Astrocyte (in vitro differentiated cells and primary cell): ENCODE results near the gene TTBK1. TPM values are rescaled to one million over a fixed set of nuclear protein-coding genes. Genes with fewer than 3 reads are reported as not detected.

Source experiments
- DNase-seq: peaks from one replicate; pipeline ENCODE4 v3.0.0-alpha.2; 2010; ENCODE audit warnings: low read depth
- FAIRE-seq: peaks from 2 replicates; lab custom pipeline; 2011; peaks lifted over from hg19 to GRCh38; lab: Jason Lieb, UNC
- H2AFZ ChIP-seq: 2 replicates; pipeline ENCODE4 v1.6.0; 2012; ENCODE audit warnings: low read depth, low read length, inconsistent platforms
- H3K27ac ChIP-seq: 2 replicates; pipeline ENCODE4 v1.5.1; 2011; ENCODE audit warnings: low read depth, low read length, inconsistent platforms
- H3K27me3 ChIP-seq: 2 replicates; pipeline ENCODE4 v1.6.0; 2011; ENCODE audit warnings: low read length, inconsistent platforms; ENCODE audit not compliant: insufficient read depth
- H3K36me3 ChIP-seq: 2 replicates; pipeline ENCODE4 v1.5.1; 2011; ENCODE audit warnings: low read length, inconsistent platforms; ENCODE audit not compliant: insufficient read depth
- H3K4me1 ChIP-seq: 2 replicates; pipeline ENCODE4 v1.5.1; 2011; ENCODE audit warnings: low read length, inconsistent platforms; ENCODE audit not compliant: insufficient read depth
- H3K4me2 ChIP-seq: 2 replicates; pipeline ENCODE4 v1.6.0; 2012; ENCODE audit warnings: low read length, inconsistent platforms
- H3K4me3 ChIP-seq: 2 replicates; pipeline ENCODE4 v1.5.1; 2011; ENCODE audit warnings: low read depth, mild to moderate bottlenecking, low read length, inconsistent platforms; ENCODE audit not compliant: insufficient read depth
- H3K79me2 ChIP-seq: 2 replicates; pipeline ENCODE4 v1.6.0; 2012; ENCODE audit warnings: mild to moderate bottlenecking, low read length, inconsistent platforms; ENCODE audit not compliant: insufficient read depth
- H3K9ac ChIP-seq: 2 replicates; pipeline ENCODE4 v1.6.0; 2012; ENCODE audit warnings: mild to moderate bottlenecking, low read length, inconsistent platforms
- H3K9me3 ChIP-seq: 2 replicates; pipeline ENCODE4 v1.5.1; 2012; ENCODE audit warnings: low read depth, mild to moderate bottlenecking, low read length, inconsistent platforms; ENCODE audit not compliant: insufficient read depth
- H4K20me1 ChIP-seq: 2 replicates; pipeline ENCODE4 v1.6.0; 2012; ENCODE audit warnings: low read length, inconsistent platforms; ENCODE audit not compliant: insufficient read depth
- H3K27ac Mint-ChIP-seq: one replicate; pipeline ENCODE4 v1.8.0; 2021; ENCODE audit warnings: mild to moderate bottlenecking, mixed read lengths; ENCODE audit not compliant: unreplicated experiment
- H3K27me3 Mint-ChIP-seq: one replicate; pipeline ENCODE4 v1.8.0; 2021; ENCODE audit warnings: low read depth, mixed read lengths; ENCODE audit not compliant: unreplicated experiment
- H3K36me3 Mint-ChIP-seq: one replicate; pipeline ENCODE4 v1.8.0; 2021; ENCODE audit warnings: low read depth, mixed read lengths; ENCODE audit not compliant: unreplicated experiment
- H3K4me1 Mint-ChIP-seq: one replicate; pipeline ENCODE4 v1.8.0; 2021; ENCODE audit warnings: low read depth, mixed read lengths; ENCODE audit not compliant: unreplicated experiment
- H3K4me3 Mint-ChIP-seq: one replicate; pipeline ENCODE4 v1.8.0; 2021; ENCODE audit warnings: mild to moderate bottlenecking, moderate library complexity, mixed read lengths; ENCODE audit not compliant: unreplicated experiment
- H3K9me3 Mint-ChIP-seq: one replicate; pipeline ENCODE4 v1.8.0; 2021; ENCODE audit warnings: mild to moderate bottlenecking, mixed read lengths; ENCODE audit not compliant: unreplicated experiment
- EZH2 ChIP-seq: IDR thresholded peaks from 2 replicates; pipeline ENCODE4 v1.6.1; 2012; ENCODE audit warnings: mild to moderate bottlenecking, low read length, inconsistent platforms; ENCODE audit not compliant: insufficient read depth
- total RNA-seq: library from RNA; stranded (reverse); gene quantifications from 2 replicates; pipeline ENCODE4 v1.2.1, GENCODE V29; 2021
- TF ChIP-seq, protein P1 (sequence below): IDR thresholded peaks from 2 replicates; pipeline ENCODE4 v1.5.1; 2011; ENCODE audit warnings: low read depth, mild to moderate bottlenecking, inconsistent platforms, low read length, moderate library complexity; ENCODE audit not compliant: insufficient read depth

The TTBK1 gene
- total RNA-seq, 1 donor from 2014 or later = 0.14 TPM

DNA sequence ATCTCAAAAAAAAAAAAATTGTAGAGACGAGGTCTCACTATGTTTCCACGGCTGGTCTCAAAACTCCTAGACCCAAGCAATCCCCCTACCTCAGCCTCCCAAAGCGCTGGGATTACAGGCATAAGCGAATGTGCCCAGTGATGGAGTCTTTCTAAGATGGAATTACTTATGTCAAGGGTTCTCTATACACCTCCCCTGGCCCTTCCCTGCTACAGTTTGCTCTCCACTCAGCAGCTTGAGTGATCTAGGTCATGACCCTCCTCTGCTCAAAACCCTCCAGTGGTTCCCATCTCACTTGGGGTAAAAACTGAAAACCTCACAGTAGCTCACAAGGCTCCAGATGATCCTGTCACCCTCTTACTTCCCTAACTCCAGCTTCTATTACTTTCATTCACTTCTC lies 12.2 kb upstream of the TTBK1 start:
- H3K36me3 Mint-ChIP-seq = no peaks in the 10 kb centered on the region
- no peaks in the 10 kb centered on the region for H3K4me1 ChIP-seq
- H3K4me2 ChIP-seq = no peak overlapping the region
- no peak for TF ChIP-seq EZH2
- TF ChIP-seq, protein P1, sequence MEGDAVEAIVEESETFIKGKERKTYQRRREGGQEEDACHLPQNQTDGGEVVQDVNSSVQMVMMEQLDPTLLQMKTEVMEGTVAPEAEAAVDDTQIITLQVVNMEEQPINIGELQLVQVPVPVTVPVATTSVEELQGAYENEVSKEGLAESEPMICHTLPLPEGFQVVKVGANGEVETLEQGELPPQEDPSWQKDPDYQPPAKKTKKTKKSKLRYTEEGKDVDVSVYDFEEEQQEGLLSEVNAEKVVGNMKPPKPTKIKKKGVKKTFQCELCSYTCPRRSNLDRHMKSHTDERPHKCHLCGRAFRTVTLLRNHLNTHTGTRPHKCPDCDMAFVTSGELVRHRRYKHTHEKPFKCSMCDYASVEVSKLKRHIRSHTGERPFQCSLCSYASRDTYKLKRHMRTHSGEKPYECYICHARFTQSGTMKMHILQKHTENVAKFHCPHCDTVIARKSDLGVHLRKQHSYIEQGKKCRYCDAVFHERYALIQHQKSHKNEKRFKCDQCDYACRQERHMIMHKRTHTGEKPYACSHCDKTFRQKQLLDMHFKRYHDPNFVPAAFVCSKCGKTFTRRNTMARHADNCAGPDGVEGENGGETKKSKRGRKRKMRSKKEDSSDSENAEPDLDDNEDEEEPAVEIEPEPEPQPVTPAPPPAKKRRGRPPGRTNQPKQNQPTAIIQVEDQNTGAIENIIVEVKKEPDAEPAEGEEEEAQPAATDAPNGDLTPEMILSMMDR = no peak
- no peak overlapping the region for H3K27ac Mint-ChIP-seq
- DNase-seq (no peak), FAIRE-seq (no peak)
- H3K9me3 ChIP-seq = no peaks in the 10 kb centered on the region
- no peaks in the 10 kb centered on the region for H4K20me1 ChIP-seq
- H3K79me2 ChIP-seq = no peaks in the 10 kb centered on the region
- H3K4me3 Mint-ChIP-seq = no peak overlapping the region
- no peak overlapping the region for H3K27ac ChIP-seq
- H3K27me3 ChIP-seq = peaks cover 8% of the 10 kb centered on the region
- H3K4me1 Mint-ChIP-seq = no peaks in the 10 kb centered on the region
- no peaks in the 10 kb centered on the region for H3K9me3 Mint-ChIP-seq
- H3K4me3 ChIP-seq = no peak overlapping the region
- H3K9ac ChIP-seq = no peak overlapping the region
- peaks cover 27% of the 10 kb centered on the region for H3K27me3 Mint-ChIP-seq
- H2AFZ ChIP-seq = no peak overlapping the region
- no peaks in the 10 kb centered on the region for H3K36me3 ChIP-seq

GRCh38 chr6:43231735-43232450 lies 11.4 kb upstream of the TTBK1 start:
- FAIRE-seq (no peak), DNase-seq (no peak)
- Mint-ChIP-seq H3K27me3 (peaks cover 27% of the 10 kb centered on the region), H3K27ac (no peak overlapping the region), H3K9me3 (no peaks in the 10 kb centered on the region), H3K36me3 (no peaks in the 10 kb centered on the region), H3K4me1 (no peaks in the 10 kb centered on the region), H3K4me3 (peak overlapping the region; percentile 43)
- Histone ChIP-seq H3K4me2 (no peak overlapping the region), H4K20me1 (no peaks in the 10 kb centered on the region), H3K27me3 (peaks cover 8% of the 10 kb centered on the region), H3K4me3 (no peak overlapping the region), H3K79me2 (no peaks in the 10 kb centered on the region), H2AFZ (no peak overlapping the region), H3K9ac (no peak overlapping the region), H3K9me3 (no peaks in the 10 kb centered on the region), H3K27ac (no peak overlapping the region), H3K36me3 (no peaks in the 10 kb centered on the region), H3K4me1 (no peaks in the 10 kb centered on the region)
- no peak for TF ChIP-seq EZH2
- TF ChIP-seq, protein P1 = no peak

DNA sequence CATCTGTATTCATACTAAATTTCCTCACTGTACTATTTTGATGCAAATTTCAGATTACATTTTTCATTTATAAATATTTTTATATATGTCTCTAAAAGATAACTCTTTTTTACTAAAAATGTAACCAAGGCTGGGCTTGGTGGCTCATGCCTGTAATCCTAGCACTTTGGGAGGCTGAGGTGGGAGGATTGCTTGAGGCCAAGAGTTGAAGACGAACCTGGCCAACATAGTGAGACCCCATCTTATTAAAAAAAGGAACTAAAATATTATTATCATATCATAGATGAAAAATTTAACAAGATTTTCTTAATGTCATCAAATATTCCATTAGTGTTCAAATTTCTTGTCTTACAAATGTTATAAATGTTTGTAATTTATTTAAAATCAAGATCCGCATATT lies 7.4 kb upstream of the TTBK1 start:
- Mint-ChIP-seq H3K27me3 (peaks cover 31% of the 10 kb centered on the region), H3K4me3 (no peak overlapping the region), H3K27ac (no peak overlapping the region), H3K9me3 (peaks cover 6% of the 10 kb centered on the region), H3K4me1 (no peaks in the 10 kb centered on the region), H3K36me3 (no peaks in the 10 kb centered on the region)
- no peak for TF ChIP-seq EZH2
- TF ChIP-seq, protein P1 = no peak
- DNase-seq (no peak), FAIRE-seq (no peak)
- H3K27ac ChIP-seq = no peak overlapping the region
- H2AFZ ChIP-seq = no peak overlapping the region
- H4K20me1 ChIP-seq = no peaks in the 10 kb centered on the region
- peaks cover 11% of the 10 kb centered on the region for H3K27me3 ChIP-seq
- H3K79me2 ChIP-seq = no peaks in the 10 kb centered on the region
- H3K4me3 ChIP-seq = no peak overlapping the region
- no peaks in the 10 kb centered on the region for H3K36me3 ChIP-seq
- H3K9me3 ChIP-seq = no peaks in the 10 kb centered on the region
- H3K9ac ChIP-seq = no peak overlapping the region
- no peaks in the 10 kb centered on the region for H3K4me1 ChIP-seq
- no peak overlapping the region for H3K4me2 ChIP-seq
